Measurements from ENCODE around the gene GMDS.

The GMDS gene

DNA sequence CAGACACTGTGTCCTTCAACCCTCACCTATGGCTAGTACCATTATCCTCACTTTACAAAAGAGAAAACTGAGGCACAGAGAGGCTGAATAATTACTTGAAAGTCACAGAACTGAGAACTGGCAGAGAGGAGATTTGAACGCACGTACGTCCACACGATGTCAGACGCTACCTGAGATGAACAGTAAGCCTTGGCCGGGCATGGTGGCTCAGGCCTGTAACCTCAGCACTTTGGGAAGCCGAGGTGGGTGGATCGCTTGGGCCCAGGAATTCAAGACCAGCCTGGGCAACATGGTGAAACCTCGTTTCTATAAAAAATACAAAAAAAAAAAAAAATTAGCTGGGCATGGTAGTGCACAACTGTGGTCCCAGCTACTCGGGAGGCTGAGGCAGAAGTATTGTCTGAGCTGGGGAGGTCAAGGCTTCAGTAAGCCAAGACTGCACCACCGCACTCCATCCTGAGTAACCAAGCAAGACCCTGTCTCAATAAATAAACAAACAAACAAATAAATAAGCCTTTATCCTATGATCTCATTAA lies 20.5 kb downstream of the GMDS start:
- H3K4me3 ChIP-seq (ENCODE audit: low read depth, low read length) = no peak overlapping the region
- TF ChIP-seq, protein P1, sequence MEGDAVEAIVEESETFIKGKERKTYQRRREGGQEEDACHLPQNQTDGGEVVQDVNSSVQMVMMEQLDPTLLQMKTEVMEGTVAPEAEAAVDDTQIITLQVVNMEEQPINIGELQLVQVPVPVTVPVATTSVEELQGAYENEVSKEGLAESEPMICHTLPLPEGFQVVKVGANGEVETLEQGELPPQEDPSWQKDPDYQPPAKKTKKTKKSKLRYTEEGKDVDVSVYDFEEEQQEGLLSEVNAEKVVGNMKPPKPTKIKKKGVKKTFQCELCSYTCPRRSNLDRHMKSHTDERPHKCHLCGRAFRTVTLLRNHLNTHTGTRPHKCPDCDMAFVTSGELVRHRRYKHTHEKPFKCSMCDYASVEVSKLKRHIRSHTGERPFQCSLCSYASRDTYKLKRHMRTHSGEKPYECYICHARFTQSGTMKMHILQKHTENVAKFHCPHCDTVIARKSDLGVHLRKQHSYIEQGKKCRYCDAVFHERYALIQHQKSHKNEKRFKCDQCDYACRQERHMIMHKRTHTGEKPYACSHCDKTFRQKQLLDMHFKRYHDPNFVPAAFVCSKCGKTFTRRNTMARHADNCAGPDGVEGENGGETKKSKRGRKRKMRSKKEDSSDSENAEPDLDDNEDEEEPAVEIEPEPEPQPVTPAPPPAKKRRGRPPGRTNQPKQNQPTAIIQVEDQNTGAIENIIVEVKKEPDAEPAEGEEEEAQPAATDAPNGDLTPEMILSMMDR (IDR thresholded peaks at IDR 0.05; ENCODE audit: insufficient read depth, low read depth, low read length, missing control alignments) = no peak

GRCh38 chr6:2222275-2222842 lies 23.0 kb downstream of the GMDS start:
- TF ChIP-seq, protein P1 (IDR thresholded peaks at IDR 0.05; ENCODE audit: insufficient read depth, low read depth, low read length, missing control alignments) = no peak
- DNase-seq (ENCODE audit: low read depth) = no peak
- peak overlapping the region; percentile 74 for H3K4me3 ChIP-seq (ENCODE audit: low read depth, low read length)

More for the DNA sequence above, 20.5 kb downstream of the GMDS start:
- no peak for DNase-seq (ENCODE audit: low read depth)

- peak; percentile 60 for DNase-seq (ENCODE audit: low read depth)
- H3K4me3 ChIP-seq (ENCODE audit: low read depth, low read length) = peak overlapping the region; percentile 74
- TF ChIP-seq, protein P1 (IDR thresholded peaks at IDR 0.05; ENCODE audit: insufficient read depth, low read depth, low read length, missing control alignments) = no peak
Measured at GRCh38 chr6:2221726-2222274, 23.6 kb downstream of the GMDS start.

DNA sequence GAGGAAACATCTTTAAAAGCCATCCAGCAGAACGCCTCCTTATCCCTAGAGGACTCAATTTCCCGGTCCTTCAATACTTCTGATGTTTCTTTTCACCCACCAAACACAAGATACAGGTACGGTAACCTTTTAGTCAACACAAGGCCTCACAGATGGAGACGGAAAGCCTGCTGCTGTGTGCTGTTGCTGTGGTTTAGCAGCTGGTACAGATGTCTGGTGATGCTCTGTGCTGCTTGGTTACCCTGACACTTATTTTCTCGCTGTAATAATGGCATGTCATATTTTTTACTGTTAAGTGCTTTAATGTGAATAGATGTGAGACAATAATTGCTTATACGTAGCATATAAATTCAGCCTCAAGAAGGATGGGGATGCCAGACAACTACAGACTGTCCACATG lies 25.3 kb downstream of the GMDS start:
- DNase-seq (ENCODE audit: low read depth) = no peak
- H3K4me3 ChIP-seq (ENCODE audit: low read depth, low read length) = no peak overlapping the region
- TF ChIP-seq, protein P1 (IDR thresholded peaks at IDR 0.05; ENCODE audit: insufficient read depth, low read depth, low read length, missing control alignments) = no peak

DNA sequence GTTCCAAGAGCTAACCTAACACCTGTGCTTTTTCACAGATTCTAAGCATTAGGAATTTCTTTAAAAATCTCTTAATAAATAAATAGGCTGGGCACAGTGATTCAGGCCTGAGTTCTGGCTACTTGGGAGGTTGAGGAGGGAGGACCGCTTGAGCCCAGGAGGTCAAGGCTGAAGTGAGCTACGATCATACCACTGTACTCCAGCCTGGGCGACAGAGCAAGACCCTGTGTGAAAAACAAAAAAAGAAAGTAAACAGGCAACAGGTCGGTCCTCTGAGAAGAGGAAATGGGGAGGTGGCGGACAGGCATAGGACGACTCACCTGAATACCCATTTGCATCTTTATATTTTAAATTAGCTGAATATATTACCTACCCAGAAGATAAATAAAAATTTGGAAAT lies 26.5 kb downstream of the GMDS start:
- DNase-seq (ENCODE audit: low read depth) = no peak
- H3K4me3 ChIP-seq (ENCODE audit: low read depth, low read length) = no peak overlapping the region
- TF ChIP-seq, protein P1 (IDR thresholded peaks at IDR 0.05; ENCODE audit: insufficient read depth, low read depth, low read length, missing control alignments) = no peak

- no peak overlapping the region for H3K4me3 ChIP-seq (ENCODE audit: low read depth, low read length)
- TF ChIP-seq, protein P1 (IDR thresholded peaks at IDR 0.05; ENCODE audit: insufficient read depth, low read depth, low read length, missing control alignments) = no peak
- no peak for DNase-seq (ENCODE audit: low read depth)
Measured at GRCh38 chr6:2216794-2217383, 28.5 kb downstream of the GMDS start.
